ENCODE data around the gene AKAP13.

Gene AKAP13

GRCh38 chr15:85545185-85545584 lies 164.8 kb downstream of the AKAP13 start:
- TF ChIP-seq, protein P1, sequence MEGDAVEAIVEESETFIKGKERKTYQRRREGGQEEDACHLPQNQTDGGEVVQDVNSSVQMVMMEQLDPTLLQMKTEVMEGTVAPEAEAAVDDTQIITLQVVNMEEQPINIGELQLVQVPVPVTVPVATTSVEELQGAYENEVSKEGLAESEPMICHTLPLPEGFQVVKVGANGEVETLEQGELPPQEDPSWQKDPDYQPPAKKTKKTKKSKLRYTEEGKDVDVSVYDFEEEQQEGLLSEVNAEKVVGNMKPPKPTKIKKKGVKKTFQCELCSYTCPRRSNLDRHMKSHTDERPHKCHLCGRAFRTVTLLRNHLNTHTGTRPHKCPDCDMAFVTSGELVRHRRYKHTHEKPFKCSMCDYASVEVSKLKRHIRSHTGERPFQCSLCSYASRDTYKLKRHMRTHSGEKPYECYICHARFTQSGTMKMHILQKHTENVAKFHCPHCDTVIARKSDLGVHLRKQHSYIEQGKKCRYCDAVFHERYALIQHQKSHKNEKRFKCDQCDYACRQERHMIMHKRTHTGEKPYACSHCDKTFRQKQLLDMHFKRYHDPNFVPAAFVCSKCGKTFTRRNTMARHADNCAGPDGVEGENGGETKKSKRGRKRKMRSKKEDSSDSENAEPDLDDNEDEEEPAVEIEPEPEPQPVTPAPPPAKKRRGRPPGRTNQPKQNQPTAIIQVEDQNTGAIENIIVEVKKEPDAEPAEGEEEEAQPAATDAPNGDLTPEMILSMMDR (IDR thresholded peaks at IDR 0.05; ENCODE audit: low read depth, low read length, missing control alignments), result no peak
- no peak for DNase-seq (ENCODE audit: extremely low read depth, low read depth)
- H3K4me3 ChIP-seq (replicated peaks; ENCODE audit: low read depth, low read length), result no peak overlapping the region

- DNase-seq (ENCODE audit: extremely low read depth, low read depth), result no peak
- H3K4me3 ChIP-seq (replicated peaks; ENCODE audit: low read depth, low read length), result no peak overlapping the region
- TF ChIP-seq, protein P1 (IDR thresholded peaks at IDR 0.05; ENCODE audit: low read depth, low read length, missing control alignments), result no peak
Observed at GRCh38 chr15:85545752-85546151, 165.3 kb downstream of the AKAP13 start.

GRCh38 chr15:85547386-85547785 lies 167.0 kb downstream of the AKAP13 start:
- H3K4me3 ChIP-seq (replicated peaks; ENCODE audit: low read depth, low read length), result no peak overlapping the region
- DNase-seq (ENCODE audit: extremely low read depth, low read depth), result no peak
- TF ChIP-seq, protein P1 (IDR thresholded peaks at IDR 0.05; ENCODE audit: low read depth, low read length, missing control alignments), result no peak

DNA sequence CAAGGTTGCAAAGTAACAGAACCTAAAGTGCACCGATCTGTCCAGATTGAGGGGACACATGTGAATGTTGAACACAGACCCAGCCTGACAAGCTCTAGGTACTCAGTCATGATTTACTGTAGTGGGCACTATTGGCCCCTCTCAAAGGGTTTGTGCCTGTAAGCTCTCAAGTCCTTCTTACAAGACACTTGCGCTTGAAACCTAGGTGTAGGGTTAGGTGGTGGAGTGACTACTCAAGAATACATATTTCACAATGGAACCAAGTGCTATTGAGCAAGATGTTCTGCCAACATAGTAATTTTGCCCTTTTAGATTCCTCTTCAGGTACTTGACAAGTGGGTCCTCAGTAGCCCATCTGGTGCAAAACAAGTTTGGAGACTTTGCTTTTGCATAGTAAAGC lies 169.9 kb downstream of the AKAP13 start:
- H3K4me3 ChIP-seq (replicated peaks; ENCODE audit: low read depth, low read length), result no peak overlapping the region
- DNase-seq (ENCODE audit: extremely low read depth, low read depth), result no peak
- TF ChIP-seq, protein P1 (IDR thresholded peaks at IDR 0.05; ENCODE audit: low read depth, low read length, missing control alignments), result no peak

DNA sequence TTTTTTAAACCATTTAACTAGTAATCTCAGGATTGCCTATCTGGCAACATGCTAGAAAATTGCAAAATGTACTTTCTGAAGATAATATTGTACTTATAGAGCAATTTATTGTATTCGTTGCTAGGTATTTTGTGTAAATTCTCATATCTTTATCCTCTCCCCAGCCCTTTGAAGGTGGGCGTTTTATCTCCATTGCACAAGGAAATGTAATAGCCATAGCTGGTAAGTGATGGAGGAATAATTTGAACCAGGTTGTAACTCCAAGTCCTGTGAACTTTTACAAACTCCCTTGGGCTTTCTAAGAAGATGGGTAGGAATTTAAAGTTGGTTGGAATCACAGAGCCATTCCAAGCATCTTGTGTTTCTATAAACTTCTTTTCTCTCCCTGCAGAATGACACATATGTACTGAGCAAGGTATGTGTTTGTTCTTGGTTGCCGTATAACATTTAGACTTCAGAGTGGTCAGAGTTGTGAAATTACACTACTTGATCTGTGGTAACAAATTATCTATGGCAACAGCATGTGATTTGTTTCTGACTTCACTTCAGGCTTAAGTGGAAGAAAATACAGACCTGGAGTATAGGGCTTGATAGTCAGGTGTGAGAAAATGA lies 170.9 kb downstream of the AKAP13 start:
- TF ChIP-seq, protein P1 (IDR thresholded peaks at IDR 0.05; ENCODE audit: low read depth, low read length, missing control alignments), result no peak
- no peak for DNase-seq (ENCODE audit: extremely low read depth, low read depth)

GRCh38 chr15:85554852-85555521 lies 174.6 kb downstream of the AKAP13 start:
- no peak overlapping the region for H3K4me3 ChIP-seq (replicated peaks; ENCODE audit: low read depth, low read length)
- TF ChIP-seq, protein P1 (IDR thresholded peaks at IDR 0.05; ENCODE audit: low read depth, low read length, missing control alignments), result no peak
- DNase-seq (ENCODE audit: extremely low read depth, low read depth), result no peak

More for the DNA sequence above, 170.9 kb downstream of the AKAP13 start:
- no peak overlapping the region for H3K4me3 ChIP-seq (replicated peaks; ENCODE audit: low read depth, low read length)
